ENCODE results near the gene PRDM15.

DNA sequence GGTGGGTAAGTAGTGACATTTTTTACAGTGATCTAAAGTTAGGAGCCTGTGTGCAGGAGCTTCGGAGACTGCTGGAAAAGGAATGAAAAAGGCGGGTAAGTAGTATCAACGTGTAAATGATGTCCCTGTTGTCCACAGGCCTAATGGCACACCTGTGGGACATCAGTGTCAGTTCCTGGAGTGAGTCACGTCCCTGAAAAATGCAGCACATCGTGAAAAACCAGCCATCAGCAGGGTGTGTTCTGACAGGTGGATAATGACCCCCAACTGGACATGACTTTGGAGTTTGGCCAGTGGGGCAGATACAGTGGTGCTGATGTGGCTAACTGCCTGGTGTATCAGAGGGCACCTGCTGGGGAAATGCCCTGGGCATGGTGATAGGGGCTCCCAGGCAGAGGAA, 12.0 kb upstream of the PRDM15 start:
- TF ChIP-seq, protein P1, sequence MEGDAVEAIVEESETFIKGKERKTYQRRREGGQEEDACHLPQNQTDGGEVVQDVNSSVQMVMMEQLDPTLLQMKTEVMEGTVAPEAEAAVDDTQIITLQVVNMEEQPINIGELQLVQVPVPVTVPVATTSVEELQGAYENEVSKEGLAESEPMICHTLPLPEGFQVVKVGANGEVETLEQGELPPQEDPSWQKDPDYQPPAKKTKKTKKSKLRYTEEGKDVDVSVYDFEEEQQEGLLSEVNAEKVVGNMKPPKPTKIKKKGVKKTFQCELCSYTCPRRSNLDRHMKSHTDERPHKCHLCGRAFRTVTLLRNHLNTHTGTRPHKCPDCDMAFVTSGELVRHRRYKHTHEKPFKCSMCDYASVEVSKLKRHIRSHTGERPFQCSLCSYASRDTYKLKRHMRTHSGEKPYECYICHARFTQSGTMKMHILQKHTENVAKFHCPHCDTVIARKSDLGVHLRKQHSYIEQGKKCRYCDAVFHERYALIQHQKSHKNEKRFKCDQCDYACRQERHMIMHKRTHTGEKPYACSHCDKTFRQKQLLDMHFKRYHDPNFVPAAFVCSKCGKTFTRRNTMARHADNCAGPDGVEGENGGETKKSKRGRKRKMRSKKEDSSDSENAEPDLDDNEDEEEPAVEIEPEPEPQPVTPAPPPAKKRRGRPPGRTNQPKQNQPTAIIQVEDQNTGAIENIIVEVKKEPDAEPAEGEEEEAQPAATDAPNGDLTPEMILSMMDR (optimal IDR thresholded peaks at IDR 0.05 in 1 of 3, IDR thresholded peaks at IDR 0.05 in 1 of 3, conservative IDR thresholded peaks at IDR 0.05 in 1 of 3; ENCODE audit: extremely low read depth in 1 of 3, insufficient read depth in 2 of 3, low read length in 3 of 3): no peak
- no peak for TF ChIP-seq EZH2 (IDR thresholded peaks at IDR 0.05; ENCODE audit: low read length)
